Glutamatergic neuron (in vitro differentiated cells): ENCODE data around the gene HMGCS1. TPM values are rescaled to one million over a fixed set of nuclear protein-coding genes. Genes with fewer than 3 reads are reported as not detected.
"Not testable (repeated sequence)": the region's sequence is repeated elsewhere in the genome, so short reads cannot be mapped to it uniquely, and the experiment has no call there.

Source experiments
- DNase-seq: peaks from one replicate; pipeline ENCODE4 v3.0.0; 2022
- H3K27ac Mint-ChIP-seq: one replicate; pipeline ENCODE4 v1.8.0; 2020; ENCODE audit warnings: mild to moderate bottlenecking, mixed read lengths, inconsistent platforms; ENCODE audit not compliant: unreplicated experiment
- H3K27me3 Mint-ChIP-seq: one replicate; pipeline ENCODE4 v1.8.0; 2020; ENCODE audit warnings: mild to moderate bottlenecking, moderate library complexity, mixed read lengths, inconsistent platforms; ENCODE audit not compliant: unreplicated experiment
- H3K36me3 Mint-ChIP-seq: one replicate; pipeline ENCODE4 v1.8.0; 2020; ENCODE audit warnings: mild to moderate bottlenecking, mixed read lengths, inconsistent platforms; ENCODE audit not compliant: unreplicated experiment
- H3K4me1 Mint-ChIP-seq: one replicate; pipeline ENCODE4 v1.8.0; 2020; ENCODE audit warnings: mild to moderate bottlenecking, low read depth, mixed read lengths, inconsistent platforms; ENCODE audit not compliant: unreplicated experiment
- H3K4me3 Mint-ChIP-seq: one replicate; pipeline ENCODE4 v1.8.0; 2020; ENCODE audit warnings: mild to moderate bottlenecking, mixed read lengths, inconsistent platforms; ENCODE audit not compliant: unreplicated experiment
- H3K9me3 Mint-ChIP-seq: one replicate; pipeline ENCODE4 v1.8.0; 2020; ENCODE audit warnings: mild to moderate bottlenecking, moderate library complexity, mixed read lengths, inconsistent platforms; ENCODE audit not compliant: unreplicated experiment
- total RNA-seq: library from RNA; stranded (reverse); fragmentation: NEBNext Ultra II Directional; extraction: Animal tissue kit (Norgen Biotek cat#: 25700); gene quantifications from one replicate; pipeline ENCODE4 v1.2.1, GENCODE V29; 2021; ENCODE audit not compliant: unreplicated experiment
- TF ChIP-seq, protein P1 (sequence below): fragments of 200-600 bp; sonication (generic); IDR thresholded peaks from one replicate; pipeline ENCODE4 v1.5.0; 2021; ENCODE audit not compliant: partially characterized antibody, unreplicated experiment

HMGCS1 gene
- total RNA-seq, 1 donor from 2014 or later: 452 TPM

GRCh38 chr5:43268188-43268820 lies 44.9 kb downstream of the HMGCS1 start:
- TF ChIP-seq, protein P1, sequence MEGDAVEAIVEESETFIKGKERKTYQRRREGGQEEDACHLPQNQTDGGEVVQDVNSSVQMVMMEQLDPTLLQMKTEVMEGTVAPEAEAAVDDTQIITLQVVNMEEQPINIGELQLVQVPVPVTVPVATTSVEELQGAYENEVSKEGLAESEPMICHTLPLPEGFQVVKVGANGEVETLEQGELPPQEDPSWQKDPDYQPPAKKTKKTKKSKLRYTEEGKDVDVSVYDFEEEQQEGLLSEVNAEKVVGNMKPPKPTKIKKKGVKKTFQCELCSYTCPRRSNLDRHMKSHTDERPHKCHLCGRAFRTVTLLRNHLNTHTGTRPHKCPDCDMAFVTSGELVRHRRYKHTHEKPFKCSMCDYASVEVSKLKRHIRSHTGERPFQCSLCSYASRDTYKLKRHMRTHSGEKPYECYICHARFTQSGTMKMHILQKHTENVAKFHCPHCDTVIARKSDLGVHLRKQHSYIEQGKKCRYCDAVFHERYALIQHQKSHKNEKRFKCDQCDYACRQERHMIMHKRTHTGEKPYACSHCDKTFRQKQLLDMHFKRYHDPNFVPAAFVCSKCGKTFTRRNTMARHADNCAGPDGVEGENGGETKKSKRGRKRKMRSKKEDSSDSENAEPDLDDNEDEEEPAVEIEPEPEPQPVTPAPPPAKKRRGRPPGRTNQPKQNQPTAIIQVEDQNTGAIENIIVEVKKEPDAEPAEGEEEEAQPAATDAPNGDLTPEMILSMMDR: no peak
- Mint-ChIP-seq H3K4me1 (no peaks in the 10 kb centered on the region), H3K9me3 (peaks cover 3% of the 10 kb centered on the region), H3K27me3 (no peaks in the 10 kb centered on the region), H3K36me3 (peaks cover 19% of the 10 kb centered on the region), H3K27ac (no peak overlapping the region), H3K4me3 (no peak overlapping the region)
- DNase-seq: no peak

DNA sequence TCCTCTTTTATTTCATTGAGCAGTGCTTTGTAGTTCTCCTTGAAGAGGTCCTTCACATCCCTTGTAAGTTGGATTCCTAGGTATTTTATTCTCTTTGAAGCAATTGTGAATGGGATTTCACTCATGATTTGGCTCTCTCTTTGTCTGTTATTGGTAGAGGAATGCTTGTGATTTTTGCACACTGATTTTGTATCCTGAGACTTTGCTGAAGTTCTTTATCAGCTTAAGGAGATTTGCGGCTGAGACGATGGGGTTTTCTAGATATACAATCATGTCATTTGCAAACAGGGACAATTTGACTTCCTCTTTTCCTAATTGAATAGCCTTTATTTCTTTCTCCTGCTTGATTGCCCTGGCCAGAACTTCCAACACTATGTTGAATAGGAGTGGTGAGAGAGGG lies 50.9 kb downstream of the HMGCS1 start:
- H3K36me3 Mint-ChIP-seq: peaks cover 25% of the 10 kb centered on the region
- not testable (repeated sequence) for H3K4me1 Mint-ChIP-seq, H3K27me3 Mint-ChIP-seq, H3K9me3 Mint-ChIP-seq, H3K4me3 Mint-ChIP-seq, DNase-seq, H3K27ac Mint-ChIP-seq

DNA sequence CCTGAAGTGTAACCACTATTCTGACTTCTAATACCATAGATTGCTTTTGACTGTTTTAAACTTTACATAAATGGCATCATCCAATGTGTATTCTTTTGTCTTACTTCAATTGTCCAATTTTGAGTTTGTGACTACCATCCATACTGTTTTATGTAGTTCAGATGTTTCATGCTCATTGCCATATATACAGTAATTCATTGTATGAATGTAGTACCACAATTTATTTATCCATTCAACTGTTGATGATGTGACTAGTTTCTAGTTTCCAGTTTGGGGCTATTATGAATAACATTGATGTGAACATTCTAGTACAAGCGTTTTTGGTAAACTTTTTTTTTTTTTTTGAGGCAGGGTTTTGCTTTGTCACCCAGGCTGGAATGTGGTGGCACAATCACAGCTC lies 55.1 kb downstream of the HMGCS1 start:
- peaks cover 2% of the 10 kb centered on the region for H3K27me3 Mint-ChIP-seq
- H3K36me3 Mint-ChIP-seq: peaks cover 10% of the 10 kb centered on the region
- TF ChIP-seq, protein P1: no peak
- H3K27ac Mint-ChIP-seq: no peak overlapping the region
- H3K4me1 Mint-ChIP-seq: peaks cover 28% of the 10 kb centered on the region
- DNase-seq: no peak
- no peak overlapping the region for H3K4me3 Mint-ChIP-seq
- H3K9me3 Mint-ChIP-seq: peaks cover 9% of the 10 kb centered on the region

DNA sequence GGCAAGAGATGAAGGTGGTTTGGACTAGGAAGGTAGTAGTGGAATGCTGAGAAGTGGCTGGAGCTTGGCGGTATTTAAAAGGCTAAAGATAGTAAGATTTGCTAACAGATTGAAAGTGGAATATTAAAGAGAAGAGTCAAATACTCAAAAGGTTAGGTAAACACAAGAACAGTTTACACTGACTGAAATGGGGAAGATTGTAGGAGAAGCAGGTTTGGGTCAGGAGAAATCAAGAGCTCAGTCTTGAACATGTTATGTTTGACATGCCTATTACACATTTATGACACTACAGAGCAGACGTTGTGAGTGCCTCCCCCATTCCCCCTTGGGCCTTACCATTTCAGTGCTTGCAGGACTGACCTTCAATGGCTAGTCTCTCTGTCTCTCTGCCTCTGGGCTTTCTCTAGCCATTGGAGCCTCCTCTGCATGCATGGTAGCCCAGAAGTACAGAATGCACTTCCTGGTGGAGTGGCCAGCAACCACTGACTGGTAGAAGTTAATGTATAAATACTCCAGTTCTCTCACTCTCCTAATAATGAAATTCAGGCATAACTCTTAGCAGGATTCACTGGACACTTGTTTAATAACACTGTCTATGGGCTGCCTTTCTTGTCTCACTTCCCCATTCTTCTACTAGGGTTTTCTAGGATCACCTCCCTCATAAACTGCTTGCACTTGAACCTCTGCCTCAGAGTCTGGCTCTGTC lies 56.8 kb downstream of the HMGCS1 start:
- Mint-ChIP-seq H3K36me3 (no peaks in the 10 kb centered on the region), H3K9me3 (peaks cover 7% of the 10 kb centered on the region), H3K27ac (peak overlapping the region; percentile 76), H3K27me3 (peaks cover 2% of the 10 kb centered on the region), H3K4me1 (peaks cover 39% of the 10 kb centered on the region), H3K4me3 (peak overlapping the region; percentile 31)
- TF ChIP-seq, protein P1: no peak
- DNase-seq: no peak

DNA sequence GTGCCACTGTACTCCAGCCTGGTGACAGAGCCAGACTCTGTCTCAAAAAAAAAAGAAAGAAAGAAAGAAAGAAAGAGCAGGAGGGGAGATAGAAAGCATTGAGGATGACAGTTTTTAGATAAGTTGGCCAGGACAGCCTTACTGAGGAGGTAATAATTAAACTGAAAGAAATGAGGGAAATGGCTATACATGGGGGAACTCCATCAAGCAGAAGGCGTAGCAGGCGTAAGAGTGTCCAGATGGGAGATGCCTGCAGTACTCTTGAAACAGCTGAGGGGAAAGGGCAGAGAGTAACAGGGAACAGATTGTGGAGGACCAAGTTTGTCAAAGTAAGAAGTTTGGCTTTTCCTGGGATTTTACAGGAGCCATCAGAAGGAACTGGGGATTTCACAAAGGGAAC lies 57.5 kb downstream of the HMGCS1 start:
- no peaks in the 10 kb centered on the region for H3K36me3 Mint-ChIP-seq
- TF ChIP-seq, protein P1: no peak
- peaks cover 39% of the 10 kb centered on the region for H3K4me1 Mint-ChIP-seq
- peak overlapping the region; percentile 76 for H3K27ac Mint-ChIP-seq
- no peak for DNase-seq
- H3K4me3 Mint-ChIP-seq: peak overlapping the region; percentile 31
- H3K27me3 Mint-ChIP-seq: peaks cover 2% of the 10 kb centered on the region
- peaks cover 7% of the 10 kb centered on the region for H3K9me3 Mint-ChIP-seq
